Activated CD4-positive, alpha-beta T cell treated with anti-CD3 and anti-CD28 coated beads for 24 hours (primary cell): ENCODE measurements around the gene PIGL.
"Not testable (repeated sequence)": the region's sequence is repeated elsewhere in the genome, so short reads cannot be mapped to it uniquely, and the experiment has no call there.

Source experiments
- DNase-seq, 2 donors: peaks; one replicate each; pipeline ENCODE4 v3.0.0-alpha.2; 2020; ENCODE audit warnings: low read depth in 2 of 2

The PIGL gene

DNA sequence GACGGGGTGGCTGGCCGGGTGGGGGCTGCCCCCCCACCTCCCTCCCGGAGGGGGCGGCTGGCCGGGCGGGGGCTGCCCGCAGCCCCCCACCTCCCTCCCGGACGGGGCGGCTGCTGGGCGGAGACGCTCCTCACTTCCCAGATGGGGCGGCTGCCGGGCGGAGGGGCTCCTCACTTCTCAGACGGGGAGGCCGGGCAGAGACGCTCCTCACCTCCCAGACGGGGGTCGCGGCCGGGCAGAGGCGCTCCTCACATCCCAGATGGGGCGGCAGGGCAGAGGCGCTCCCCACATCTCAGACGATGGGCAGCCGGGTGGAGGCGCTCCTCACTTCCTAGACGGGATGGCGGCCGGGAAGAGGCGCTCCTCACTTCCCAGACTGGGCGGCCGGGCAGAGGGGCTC lies 95.1 kb downstream of the PIGL start:
- not testable (repeated sequence) for DNase-seq

- no peak for DNase-seq
Measured at GRCh38 chr17:16313139-16314090, 96.4 kb downstream of the PIGL start.

- no peak for DNase-seq
Measured at GRCh38 chr17:16314189-16314588, 97.2 kb downstream of the PIGL start.

GRCh38 chr17:16314859-16315258 lies 97.8 kb downstream of the PIGL start:
- no peak for DNase-seq

- no peak for DNase-seq
Measured at GRCh38 chr17:16319969-16320368, 103.0 kb downstream of the PIGL start.

DNA sequence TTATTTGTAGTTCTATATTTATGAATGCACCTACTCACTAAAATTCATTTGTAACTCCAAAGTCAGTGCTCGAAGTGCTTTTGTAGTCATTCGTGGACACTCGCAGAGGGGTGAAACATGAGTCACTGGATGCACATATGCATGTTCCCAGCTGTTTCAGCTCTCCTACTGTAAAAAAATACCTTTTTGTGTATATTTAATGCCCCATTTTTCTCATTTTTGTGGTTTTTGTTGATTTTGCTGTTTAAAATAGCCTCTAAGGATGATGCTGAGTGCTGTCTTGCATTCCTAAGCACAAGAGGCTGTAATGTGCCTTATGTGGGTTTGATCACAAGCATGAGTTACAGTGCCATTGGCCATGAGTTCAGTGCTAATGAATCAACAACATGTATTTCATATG lies 105.6 kb downstream of the PIGL start:
- no peak for DNase-seq

- DNase-seq: no peak
Measured at GRCh38 chr17:16325964-16326363, 109.0 kb downstream of the PIGL start.

- DNase-seq: no peak
Measured at GRCh38 chr17:16327018-16327417, 110.0 kb downstream of the PIGL start.

GRCh38 chr17:16328997-16329396 lies 112.0 kb downstream of the PIGL start:
- no peak for DNase-seq

DNA sequence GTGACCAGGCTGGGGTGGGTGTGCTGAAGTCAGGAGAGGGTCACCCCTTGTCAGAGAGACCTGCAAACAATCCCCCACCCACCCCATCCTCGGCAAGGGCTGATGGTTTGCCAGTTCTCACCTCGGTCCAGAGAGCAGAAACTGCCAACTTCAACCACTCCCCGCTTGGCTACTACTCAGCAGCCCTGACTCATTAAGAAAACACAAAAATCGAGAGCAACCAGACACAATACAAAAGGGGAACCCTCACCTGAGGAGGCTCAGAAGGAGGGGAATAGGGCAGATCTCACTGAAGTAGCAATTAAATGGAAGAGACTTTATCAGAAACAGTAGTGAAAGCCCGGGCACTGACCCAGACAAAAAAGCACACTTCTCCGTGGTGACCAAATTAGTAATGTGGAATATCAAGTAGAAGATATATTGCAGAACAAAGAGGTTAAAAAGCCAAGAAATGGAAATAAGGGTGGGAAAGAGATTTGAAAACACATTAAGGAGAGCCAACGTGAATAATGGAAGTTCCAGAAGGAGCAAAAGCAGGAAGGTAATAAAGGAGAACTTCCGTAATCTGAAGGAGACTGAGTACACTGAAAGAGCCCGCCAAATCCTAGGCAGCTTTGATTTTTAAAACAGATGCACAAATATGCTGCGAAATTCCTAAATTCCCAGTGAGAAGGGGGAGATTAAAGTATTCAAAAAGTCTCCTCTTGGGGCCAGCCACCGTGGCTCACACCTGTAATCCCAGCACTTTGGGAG lies 112.7 kb downstream of the PIGL start:
- no peak for DNase-seq

GRCh38 chr17:16338391-16338790 lies 121.4 kb downstream of the PIGL start:
- no peak for DNase-seq

DNA sequence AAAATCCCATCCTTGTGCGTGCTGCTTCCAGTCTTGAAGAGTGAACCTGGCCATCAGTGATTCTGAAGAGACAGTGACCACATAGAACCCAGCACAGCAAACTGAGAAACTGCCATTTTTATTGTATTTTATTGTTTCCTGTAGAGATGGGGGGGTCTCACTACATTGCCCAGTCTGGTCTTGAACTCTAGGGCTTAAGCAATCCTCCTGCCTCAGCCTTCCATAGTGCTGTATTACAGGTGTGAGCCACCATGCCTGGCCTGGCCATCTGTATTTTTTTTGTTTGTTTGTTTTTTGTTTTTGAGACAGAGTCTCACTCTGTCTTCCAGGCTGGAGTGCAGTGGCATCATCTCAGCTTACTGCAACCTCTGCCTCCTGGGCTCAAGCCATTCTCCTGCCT lies 122.4 kb downstream of the PIGL start:
- no peak for DNase-seq

DNA sequence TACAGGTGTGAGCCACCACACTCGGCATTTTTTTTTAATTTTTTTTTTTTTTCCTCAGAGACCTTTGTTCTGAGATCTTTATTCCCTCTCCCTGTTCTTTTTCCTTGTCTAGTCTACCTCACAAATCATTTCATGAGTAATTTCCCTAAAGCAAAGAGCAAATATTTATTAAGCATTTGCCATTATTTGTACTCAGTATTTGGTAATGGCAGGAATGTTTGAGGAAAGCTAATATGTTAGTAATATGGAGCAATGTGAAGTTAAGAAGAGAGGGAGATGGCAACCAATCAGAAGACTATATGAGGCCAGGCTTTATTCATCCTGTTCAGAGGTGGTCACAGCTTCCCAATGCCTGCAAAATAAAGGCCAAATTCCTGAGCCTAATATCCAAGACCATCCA lies 122.9 kb downstream of the PIGL start:
- no peak for DNase-seq

- DNase-seq: no peak
Measured at GRCh38 chr17:16342979-16343378, 126.0 kb downstream of the PIGL start.

DNA sequence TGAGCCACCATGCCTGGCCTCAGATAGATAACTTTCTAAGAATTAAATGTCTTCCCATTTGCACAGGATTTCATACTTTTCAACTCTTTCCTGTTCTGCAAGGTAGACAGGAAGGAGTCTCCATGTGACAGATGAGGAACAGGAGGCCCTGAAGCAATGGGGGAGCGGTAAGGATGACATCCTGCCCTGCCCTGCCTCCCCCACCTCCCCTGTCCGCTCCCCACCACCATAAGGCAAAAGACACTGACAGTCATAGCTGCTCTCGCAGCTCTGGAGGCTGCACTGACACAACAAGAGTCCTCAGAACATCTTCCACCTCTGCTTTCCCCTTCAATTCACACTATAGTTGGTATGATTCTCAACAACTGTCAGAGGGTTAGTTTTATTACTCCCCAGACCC lies 126.6 kb downstream of the PIGL start:
- no peak for DNase-seq

GRCh38 chr17:16345565-16345964 lies 128.6 kb downstream of the PIGL start:
- no peak for DNase-seq

DNA sequence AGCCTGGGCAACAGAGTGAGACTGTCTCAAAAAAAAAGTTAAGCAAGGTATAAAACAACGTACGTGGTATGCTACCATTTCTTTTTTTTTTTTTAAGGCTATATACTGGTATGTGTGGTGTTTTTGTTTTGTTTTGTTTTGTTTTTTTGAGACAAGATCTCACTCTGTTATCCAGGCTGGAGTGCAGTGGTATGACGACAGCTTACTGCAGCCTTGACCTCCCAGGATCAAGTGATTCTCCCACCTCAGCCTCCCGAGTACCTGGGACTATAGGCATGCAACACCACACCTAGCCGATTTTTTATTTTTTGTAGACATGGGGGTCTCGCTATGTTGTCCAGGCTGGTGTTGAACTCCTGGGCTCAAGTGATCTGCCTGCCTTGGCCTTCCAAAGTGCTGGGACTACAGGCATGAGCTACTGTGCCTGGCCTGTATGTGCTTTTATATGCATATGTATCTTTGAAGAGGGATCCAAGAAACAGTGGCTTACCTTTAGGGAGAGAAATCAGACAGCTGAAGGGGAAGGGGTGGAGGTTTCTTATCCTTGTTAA lies 129.8 kb downstream of the PIGL start:
- no peak for DNase-seq

GRCh38 chr17:16348586-16348985 lies 131.6 kb downstream of the PIGL start:
- no peak for DNase-seq

DNA sequence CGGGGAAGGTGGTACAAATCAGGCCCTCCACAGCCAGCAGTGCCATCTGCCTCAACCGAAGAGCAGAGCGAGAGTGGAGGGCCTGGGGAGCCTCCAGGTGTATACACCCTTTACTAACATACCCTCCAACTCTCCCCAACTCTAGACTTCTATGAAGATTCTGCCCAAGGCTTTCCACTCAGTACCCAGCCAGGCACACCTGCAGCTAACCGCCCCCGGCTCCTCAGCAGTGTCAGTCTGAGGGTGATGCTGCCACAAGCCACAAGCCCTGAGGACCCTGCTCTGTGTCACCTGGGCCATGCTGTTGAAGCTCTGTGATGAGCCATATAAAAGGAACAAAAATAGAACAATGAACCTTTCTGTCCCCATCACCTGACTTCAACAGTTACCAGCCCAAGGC lies 132.4 kb downstream of the PIGL start:
- no peak for DNase-seq

DNA sequence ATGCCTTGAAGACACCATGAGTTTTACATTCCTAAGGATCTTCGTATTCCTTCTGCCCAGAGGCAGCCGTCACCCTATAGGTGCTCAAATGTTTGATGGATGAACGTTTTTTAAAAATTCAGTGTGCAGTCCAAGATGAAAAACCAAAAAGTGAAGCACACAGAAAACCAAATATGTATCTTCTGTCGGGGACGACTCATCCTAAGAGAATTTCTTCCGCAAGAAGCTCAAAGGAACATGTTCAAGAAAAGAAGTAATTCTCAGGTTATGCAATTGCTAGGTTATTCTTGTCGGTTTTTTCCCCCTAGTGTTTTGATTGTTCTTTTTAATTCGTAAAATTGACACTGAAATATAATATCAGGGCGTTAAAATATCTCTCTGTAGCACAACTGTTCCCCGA lies 134.8 kb downstream of the PIGL start:
- no peak for DNase-seq

GRCh38 chr17:16352303-16352666 lies 135.3 kb downstream of the PIGL start:
- DNase-seq: peak; percentile 11 to 35

- peak; percentile 20 to 21 for DNase-seq
Measured at GRCh38 chr17:16352667-16353316, 135.8 kb downstream of the PIGL start.
